Memory B cell (primary cell): ENCODE data around the gene SLC24A5.

Source experiments
- ATAC-seq: fragments of 150-1000 bp; cut with Tn5 transposase; 2 replicates; pipeline ENCODE4 v1.10.0; 2021; ENCODE audit warnings: low read depth, mild to moderate bottlenecking, moderate library complexity
- DNase-seq, 2 donors: peaks; one replicate each; pipeline ENCODE4 v3.0.0; 2022; ENCODE audit warnings: low spot score in 2 of 2
- H3K27ac Mint-ChIP-seq: one replicate; pipeline ENCODE4 v1.8.0; 2022; ENCODE audit warnings: mild to moderate bottlenecking, moderate library complexity, mixed read lengths
- H3K27me3 Mint-ChIP-seq: one replicate; pipeline ENCODE4 v1.8.0; 2022; ENCODE audit warnings: mixed read lengths
- H3K36me3 Mint-ChIP-seq: one replicate; pipeline ENCODE4 v1.8.0; 2022; ENCODE audit warnings: mild to moderate bottlenecking, mixed read lengths
- H3K4me1 Mint-ChIP-seq: one replicate; pipeline ENCODE4 v1.8.0; 2022; ENCODE audit warnings: mixed read lengths
- H3K4me3 Mint-ChIP-seq: one replicate; pipeline ENCODE4 v1.8.0; 2022; ENCODE audit warnings: mild to moderate bottlenecking, moderate library complexity, mixed read lengths
- H3K9me3 Mint-ChIP-seq: one replicate; pipeline ENCODE4 v1.8.0; 2022; ENCODE audit warnings: mixed read lengths

Gene SLC24A5

DNA sequence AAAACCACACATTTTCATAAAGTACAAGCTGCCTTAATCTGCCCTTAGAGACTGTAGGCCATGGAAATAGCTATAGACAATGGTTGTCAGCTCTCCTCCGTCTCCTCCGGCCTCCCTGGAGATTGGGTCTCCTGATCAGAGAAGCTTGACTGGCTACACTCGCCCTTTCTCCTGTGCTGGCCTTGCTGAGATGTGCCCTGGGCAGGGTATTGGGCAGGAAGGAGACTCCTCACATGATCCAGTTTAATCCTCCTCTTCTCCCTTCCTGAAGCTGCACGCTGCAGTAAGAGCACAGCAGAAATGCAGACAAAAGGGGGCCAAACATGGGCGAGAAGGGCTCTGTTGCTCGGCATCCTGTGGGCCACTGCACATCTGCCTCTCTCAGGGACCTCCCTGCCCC is at the start of gene SLC24A5:
Gene SLC24A5 (plus strand): TSS at position 246 of the 400 bp plus-strand sequence. CDS start 55 bp downstream, at position 301.
- no peak within 1 kb of the TSS for H3K27ac Mint-ChIP-seq
- H3K9me3 Mint-ChIP-seq, result peaks cover 3% of the 10 kb centered on the region
- no peak within 1 kb of the TSS for H3K4me3 Mint-ChIP-seq
- H3K27me3 Mint-ChIP-seq, result no peaks in the 10 kb centered on the region
- DNase-seq, result no peak
- no peaks in the 10 kb centered on the region for H3K4me1 Mint-ChIP-seq
- H3K36me3 Mint-ChIP-seq, result no peaks in the 10 kb centered on the region
- ATAC-seq, result no peak

DNA sequence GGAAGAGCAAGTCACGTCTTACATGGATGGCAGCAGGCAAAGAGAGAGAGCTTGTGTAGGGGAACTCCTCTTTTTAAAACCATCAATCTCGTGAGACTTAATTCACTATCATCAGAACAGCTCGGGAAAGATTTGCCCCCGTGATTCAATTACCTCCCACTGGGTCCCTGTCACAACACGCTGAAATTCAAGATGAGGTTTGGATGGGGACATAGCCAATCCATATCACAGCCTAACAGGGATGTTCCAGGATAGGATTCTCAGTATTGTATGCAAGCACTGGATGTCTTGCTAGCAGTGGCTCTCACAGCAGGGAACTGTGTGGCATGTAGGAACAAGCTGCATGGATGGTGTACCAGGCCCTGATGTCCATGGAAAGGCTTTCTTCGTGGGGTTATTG is 47.8 kb upstream of the SLC24A5 start:
- no peaks in the 10 kb centered on the region for H3K36me3 Mint-ChIP-seq
- no peak overlapping the region for H3K4me3 Mint-ChIP-seq
- no peak overlapping the region for H3K27ac Mint-ChIP-seq
- peaks cover 1% of the 10 kb centered on the region for H3K9me3 Mint-ChIP-seq
- no peaks in the 10 kb centered on the region for H3K4me1 Mint-ChIP-seq
- ATAC-seq, result no peak
- H3K27me3 Mint-ChIP-seq, result peaks cover 11% of the 10 kb centered on the region
- DNase-seq, result no peak

DNA sequence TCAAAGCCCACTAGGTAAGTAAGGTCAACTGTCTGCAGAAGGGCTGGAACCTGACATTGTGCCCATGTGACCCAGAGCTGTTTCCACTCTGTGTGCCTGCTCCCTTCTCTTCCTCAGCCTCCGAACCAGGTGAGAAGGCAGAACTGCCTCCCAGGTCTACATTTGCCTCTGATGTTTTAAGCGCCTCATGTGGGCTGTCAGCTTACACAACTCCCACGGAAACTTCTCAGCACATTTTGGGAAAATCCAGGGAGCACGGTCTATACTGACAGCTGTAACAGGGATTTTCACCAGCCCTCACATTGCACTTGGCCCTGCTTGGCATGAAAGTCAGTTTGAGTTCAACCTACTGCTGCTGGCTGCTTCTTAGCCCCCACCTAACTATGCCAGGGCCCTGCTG is 46.9 kb upstream of the SLC24A5 start:
- Mint-ChIP-seq H3K36me3 (no peaks in the 10 kb centered on the region), H3K9me3 (peaks cover 1% of the 10 kb centered on the region), H3K4me3 (no peak overlapping the region), H3K27me3 (peaks cover 11% of the 10 kb centered on the region), H3K4me1 (no peaks in the 10 kb centered on the region), H3K27ac (no peak overlapping the region)
- ATAC-seq (no peak), DNase-seq (no peak)

DNA sequence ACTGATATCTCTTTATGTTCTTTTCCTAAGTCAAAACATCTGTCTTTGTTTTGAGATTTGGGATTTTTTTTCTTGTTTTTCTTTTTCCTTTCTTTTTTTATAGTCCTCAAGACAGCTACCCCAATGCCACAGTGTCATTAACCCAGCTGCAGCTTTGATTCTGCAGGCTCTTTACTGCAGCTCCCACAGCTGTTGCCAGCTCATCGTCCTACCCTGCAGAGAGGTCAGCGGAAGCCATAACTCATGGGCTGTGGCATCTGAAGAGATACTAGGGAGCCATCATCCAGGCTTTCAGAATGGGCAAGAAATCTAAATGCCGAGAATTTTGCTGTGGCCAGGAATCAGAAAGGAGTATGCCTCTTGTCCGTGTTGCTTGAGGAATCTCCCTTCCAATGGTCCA is 44.3 kb upstream of the SLC24A5 start:
- no peaks in the 10 kb centered on the region for H3K4me1 Mint-ChIP-seq
- no peak overlapping the region for H3K27ac Mint-ChIP-seq
- ATAC-seq, result no peak
- no peaks in the 10 kb centered on the region for H3K36me3 Mint-ChIP-seq
- H3K27me3 Mint-ChIP-seq, result peaks cover 12% of the 10 kb centered on the region
- no peak overlapping the region for H3K4me3 Mint-ChIP-seq
- peaks cover 1% of the 10 kb centered on the region for H3K9me3 Mint-ChIP-seq
- DNase-seq, result no peak

DNA sequence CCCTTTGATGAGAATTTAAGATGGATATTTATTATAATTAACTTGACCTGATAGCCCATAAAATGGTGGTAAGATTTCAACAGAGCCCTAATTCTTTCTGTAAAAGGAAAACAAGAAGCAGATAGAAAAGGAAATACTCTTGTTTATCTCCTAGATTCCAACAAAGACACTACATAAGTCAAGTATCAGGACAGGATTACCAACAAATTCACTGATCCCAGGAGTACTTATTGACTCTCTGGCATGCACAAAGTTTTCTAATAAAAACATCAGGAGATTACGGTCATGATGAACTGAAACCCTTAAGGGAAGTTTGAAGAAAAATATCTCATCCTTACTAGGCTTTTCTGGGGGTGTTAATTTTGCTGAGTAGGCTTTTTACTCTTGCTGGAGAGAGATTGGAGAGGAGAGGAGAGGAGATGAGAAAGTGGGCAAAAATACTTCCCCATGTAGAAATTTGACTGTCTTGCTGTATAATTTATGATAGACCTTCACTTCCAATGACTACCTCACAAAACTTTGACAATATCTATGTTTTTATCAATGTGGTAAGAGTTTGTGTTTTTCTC is 43.1 kb upstream of the SLC24A5 start:
- peaks cover 1% of the 10 kb centered on the region for H3K9me3 Mint-ChIP-seq
- peaks cover 12% of the 10 kb centered on the region for H3K27me3 Mint-ChIP-seq
- no peak overlapping the region for H3K4me3 Mint-ChIP-seq
- no peak overlapping the region for H3K27ac Mint-ChIP-seq
- no peaks in the 10 kb centered on the region for H3K4me1 Mint-ChIP-seq
- H3K36me3 Mint-ChIP-seq, result no peaks in the 10 kb centered on the region
- no peak for DNase-seq
- ATAC-seq, result no peak

DNA sequence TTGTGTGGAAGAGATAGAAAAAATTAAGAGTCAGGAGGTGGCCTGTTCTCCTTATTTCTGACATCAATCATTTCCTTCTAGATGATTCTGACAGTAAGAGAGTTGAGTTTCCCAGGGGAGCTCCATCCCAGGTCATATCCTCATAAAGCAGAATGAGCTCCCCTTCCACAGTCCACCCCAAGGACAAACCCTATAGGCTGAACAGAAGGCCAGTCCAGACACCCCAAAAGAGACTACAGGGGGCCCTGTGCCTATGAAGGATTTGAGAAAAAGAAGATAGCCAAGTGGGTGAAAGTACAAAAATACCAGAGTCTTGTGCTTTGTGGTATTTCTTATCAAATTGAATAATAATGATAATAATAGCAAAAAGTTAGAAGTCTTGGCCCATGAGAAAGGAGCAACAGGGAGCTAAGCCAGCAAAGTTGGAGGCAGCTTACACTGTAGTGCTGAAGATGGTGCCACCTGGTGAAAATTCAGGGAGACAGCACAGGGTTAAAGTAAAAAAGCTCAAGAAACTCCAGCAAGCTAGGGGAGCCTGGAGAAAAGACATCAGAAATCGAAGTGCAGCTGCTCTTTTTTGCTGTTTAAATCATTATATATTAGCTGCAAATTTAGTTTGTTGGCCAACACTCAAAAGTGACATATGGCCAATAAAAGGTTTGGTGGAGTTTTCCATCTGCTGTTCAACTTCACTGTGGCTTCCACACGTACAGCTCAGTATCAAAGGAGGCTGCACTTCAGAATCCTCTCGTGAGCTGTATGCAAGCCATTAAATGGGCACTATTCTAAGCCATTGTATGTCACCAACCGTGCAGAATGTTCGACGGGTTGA is 35.8 kb upstream of the SLC24A5 start:
- no peaks in the 10 kb centered on the region for H3K36me3 Mint-ChIP-seq
- peaks cover 4% of the 10 kb centered on the region for H3K27me3 Mint-ChIP-seq
- ATAC-seq (no peak), DNase-seq (no peak)
- H3K9me3 Mint-ChIP-seq, result no peaks in the 10 kb centered on the region
- H3K27ac Mint-ChIP-seq, result no peak overlapping the region
- no peaks in the 10 kb centered on the region for H3K4me1 Mint-ChIP-seq
- H3K4me3 Mint-ChIP-seq, result no peak overlapping the region

DNA sequence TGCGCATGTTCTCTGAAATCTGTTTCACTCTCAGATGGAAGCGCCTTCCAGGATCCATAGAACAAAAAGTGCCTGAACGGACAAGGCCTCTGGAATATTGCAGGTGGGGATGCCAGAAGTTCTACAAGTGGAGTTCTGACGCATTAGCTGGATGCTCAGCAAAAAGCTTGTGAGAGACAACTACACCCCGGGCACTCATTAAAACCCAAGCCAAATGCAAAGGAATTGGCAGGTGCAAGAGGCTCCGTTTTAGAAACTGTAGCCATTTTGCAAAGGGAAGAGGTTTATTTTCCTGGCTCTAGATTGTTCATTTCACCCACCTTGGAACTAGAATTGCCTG is 35.2 kb upstream of the SLC24A5 start:
- Mint-ChIP-seq H3K4me3 (no peak overlapping the region), H3K27ac (no peak overlapping the region), H3K27me3 (peaks cover 2% of the 10 kb centered on the region), H3K4me1 (no peaks in the 10 kb centered on the region), H3K9me3 (no peaks in the 10 kb centered on the region), H3K36me3 (no peaks in the 10 kb centered on the region)
- DNase-seq (no peak), ATAC-seq (no peak)

DNA sequence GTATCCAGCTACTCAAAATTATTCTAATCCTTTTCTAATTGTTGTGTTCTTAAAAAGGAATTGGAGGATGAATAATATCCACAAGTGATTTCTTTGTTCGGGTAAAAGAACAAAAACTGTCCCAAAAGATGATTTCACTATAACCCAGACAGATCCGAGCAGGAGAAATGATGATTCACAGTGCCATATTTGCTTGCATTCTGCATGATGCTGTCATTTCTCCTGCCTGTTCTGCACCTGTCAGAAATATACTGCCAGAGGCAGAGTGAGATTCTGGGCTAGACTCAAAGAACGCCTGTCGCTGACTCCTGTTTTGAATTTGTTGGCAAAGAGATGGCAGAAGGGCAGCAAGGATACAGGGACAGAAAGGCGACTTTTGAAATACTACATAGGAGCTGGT is 34.7 kb upstream of the SLC24A5 start:
- no peak for DNase-seq
- Mint-ChIP-seq H3K4me1 (no peaks in the 10 kb centered on the region), H3K27ac (no peak overlapping the region), H3K27me3 (peaks cover 2% of the 10 kb centered on the region), H3K9me3 (no peaks in the 10 kb centered on the region), H3K4me3 (no peak overlapping the region), H3K36me3 (no peaks in the 10 kb centered on the region)
- no peak for ATAC-seq

DNA sequence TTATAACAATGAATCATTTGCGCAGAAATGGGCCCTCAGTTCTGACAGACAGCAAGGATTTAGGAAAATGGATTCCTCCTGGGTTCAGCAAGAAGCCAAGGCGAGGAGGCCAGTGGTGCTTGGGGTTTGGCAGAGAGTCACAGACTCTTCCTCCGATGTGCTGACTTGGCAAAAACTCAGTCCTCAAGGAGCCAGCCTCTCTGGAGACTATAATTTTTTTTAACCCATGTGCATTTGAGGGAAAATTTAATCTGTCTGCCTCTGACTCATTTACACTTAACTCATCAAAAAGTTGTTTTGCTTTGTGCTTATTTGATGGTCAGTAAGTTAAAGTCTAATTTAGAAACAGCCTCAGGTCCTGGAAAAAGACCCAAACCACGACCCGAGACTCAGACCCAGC is 34.2 kb upstream of the SLC24A5 start:
- Mint-ChIP-seq H3K4me3 (no peak overlapping the region), H3K4me1 (no peaks in the 10 kb centered on the region), H3K27ac (no peak overlapping the region), H3K9me3 (no peaks in the 10 kb centered on the region), H3K36me3 (no peaks in the 10 kb centered on the region), H3K27me3 (peaks cover 2% of the 10 kb centered on the region)
- ATAC-seq (no peak), DNase-seq (no peak)

DNA sequence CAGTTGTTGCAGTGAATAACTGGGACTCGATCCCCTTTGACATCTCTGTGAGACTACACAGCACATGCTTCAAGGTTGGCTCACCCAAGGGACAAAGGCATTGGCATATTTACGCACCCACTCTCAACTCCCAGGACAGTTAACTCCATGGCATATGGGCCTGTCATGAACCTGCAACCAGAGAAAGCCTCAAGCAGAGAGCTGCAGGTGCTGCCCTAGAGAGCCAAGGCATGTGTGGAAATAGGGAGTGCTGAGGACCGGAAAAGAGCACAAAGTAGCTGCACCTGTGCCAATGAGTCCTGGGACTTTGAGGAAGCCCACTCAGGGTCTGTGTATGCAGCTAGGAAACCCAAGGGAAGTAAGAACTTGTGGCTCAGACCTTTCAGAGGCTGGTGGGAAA is 32.9 kb upstream of the SLC24A5 start:
- Mint-ChIP-seq H3K27ac (no peak overlapping the region), H3K27me3 (peaks cover 2% of the 10 kb centered on the region), H3K9me3 (no peaks in the 10 kb centered on the region), H3K4me1 (no peaks in the 10 kb centered on the region), H3K4me3 (no peak overlapping the region), H3K36me3 (no peaks in the 10 kb centered on the region)
- DNase-seq, result no peak
- no peak for ATAC-seq

DNA sequence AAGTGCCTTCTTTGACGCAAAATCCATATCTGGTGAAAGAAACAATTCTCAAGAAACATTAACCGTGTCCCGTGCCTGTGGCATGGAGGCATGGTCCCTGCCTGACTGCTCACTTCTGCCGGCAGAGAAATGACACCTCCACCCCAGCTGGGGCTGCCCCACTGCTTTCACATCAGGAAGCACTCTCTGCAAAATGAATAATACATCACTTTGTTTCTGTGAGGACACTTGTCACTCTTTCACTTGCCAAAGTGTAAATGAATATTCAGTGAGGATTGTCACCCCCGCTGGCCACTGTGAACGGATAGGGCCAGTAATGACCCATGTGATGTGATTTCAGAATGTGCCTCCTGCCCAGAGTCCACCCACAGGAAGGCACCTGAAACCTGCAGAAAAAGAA is 31.1 kb upstream of the SLC24A5 start:
- Mint-ChIP-seq H3K27me3 (peaks cover 5% of the 10 kb centered on the region), H3K4me3 (no peak overlapping the region), H3K4me1 (no peaks in the 10 kb centered on the region), H3K9me3 (no peaks in the 10 kb centered on the region), H3K36me3 (no peaks in the 10 kb centered on the region), H3K27ac (no peak overlapping the region)
- no peak for ATAC-seq
- DNase-seq, result no peak

DNA sequence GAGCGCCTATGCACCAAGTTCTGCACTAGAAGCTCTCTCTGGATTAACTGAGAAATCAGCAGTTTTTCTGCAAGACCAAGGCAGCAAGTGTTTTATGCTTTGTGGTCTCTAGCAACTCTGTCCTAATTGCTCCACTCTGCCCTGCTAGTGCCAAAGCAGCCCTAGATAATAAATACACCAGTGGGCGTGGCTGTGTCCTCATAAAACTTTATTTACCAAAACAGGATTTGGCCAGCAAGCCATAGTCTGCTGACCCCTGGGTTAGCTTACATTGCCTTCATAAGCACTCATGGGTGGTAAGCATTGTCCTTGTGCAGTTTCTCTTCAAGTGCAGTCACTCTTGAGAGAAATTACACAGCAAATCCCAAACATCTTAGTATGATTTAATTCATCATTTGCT is 30.7 kb upstream of the SLC24A5 start:
- ATAC-seq (no peak), DNase-seq (no peak)
- no peak overlapping the region for H3K4me3 Mint-ChIP-seq
- peaks cover 5% of the 10 kb centered on the region for H3K27me3 Mint-ChIP-seq
- H3K4me1 Mint-ChIP-seq, result no peaks in the 10 kb centered on the region
- H3K27ac Mint-ChIP-seq, result no peak overlapping the region
- no peaks in the 10 kb centered on the region for H3K9me3 Mint-ChIP-seq
- no peaks in the 10 kb centered on the region for H3K36me3 Mint-ChIP-seq

DNA sequence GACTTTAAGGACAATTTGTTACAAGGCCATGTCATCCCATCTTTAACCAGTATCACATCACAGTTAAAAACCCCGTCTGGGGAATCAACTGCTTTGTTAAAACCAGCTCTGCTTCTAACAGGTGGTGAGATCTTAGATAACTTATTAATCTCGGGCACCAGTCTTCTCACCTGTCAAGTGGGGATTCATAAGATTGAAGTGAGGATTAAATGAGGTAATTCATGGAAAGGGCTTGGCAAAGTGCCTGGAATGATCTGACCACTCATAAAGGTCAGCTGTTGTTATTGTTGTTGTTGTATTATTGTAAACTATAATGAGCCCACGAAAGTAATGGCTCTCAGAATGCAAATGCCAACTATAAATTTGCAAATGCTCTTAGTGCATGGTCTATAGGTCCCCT is 30.1 kb upstream of the SLC24A5 start:
- ATAC-seq (no peak), DNase-seq (no peak)
- Mint-ChIP-seq H3K4me1 (no peaks in the 10 kb centered on the region), H3K27me3 (peaks cover 5% of the 10 kb centered on the region), H3K27ac (no peak overlapping the region), H3K9me3 (no peaks in the 10 kb centered on the region), H3K4me3 (no peak overlapping the region), H3K36me3 (no peaks in the 10 kb centered on the region)

DNA sequence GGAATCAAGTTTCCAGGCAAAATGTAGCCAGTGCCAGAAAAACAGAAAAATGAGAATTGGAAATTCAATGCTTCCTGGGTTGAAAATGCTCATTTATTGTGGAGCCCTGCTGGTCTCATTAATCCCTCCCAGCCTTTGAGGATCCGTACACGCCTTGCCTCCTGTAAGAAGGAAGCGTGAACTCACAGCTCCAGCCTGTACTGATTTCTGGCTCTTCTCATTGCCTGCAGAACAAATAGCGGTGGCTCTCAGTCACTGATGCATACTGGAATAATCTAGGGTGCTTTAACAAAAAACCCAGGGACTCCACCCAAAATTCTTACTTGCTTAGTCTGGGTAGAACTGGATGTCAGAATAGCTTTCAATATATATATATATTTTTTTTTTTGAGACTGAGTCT is 29.3 kb upstream of the SLC24A5 start:
- ATAC-seq (no peak), DNase-seq (no peak)
- Mint-ChIP-seq H3K4me1 (no peaks in the 10 kb centered on the region), H3K36me3 (no peaks in the 10 kb centered on the region), H3K27ac (no peak overlapping the region), H3K4me3 (no peak overlapping the region), H3K27me3 (peaks cover 10% of the 10 kb centered on the region), H3K9me3 (no peaks in the 10 kb centered on the region)

DNA sequence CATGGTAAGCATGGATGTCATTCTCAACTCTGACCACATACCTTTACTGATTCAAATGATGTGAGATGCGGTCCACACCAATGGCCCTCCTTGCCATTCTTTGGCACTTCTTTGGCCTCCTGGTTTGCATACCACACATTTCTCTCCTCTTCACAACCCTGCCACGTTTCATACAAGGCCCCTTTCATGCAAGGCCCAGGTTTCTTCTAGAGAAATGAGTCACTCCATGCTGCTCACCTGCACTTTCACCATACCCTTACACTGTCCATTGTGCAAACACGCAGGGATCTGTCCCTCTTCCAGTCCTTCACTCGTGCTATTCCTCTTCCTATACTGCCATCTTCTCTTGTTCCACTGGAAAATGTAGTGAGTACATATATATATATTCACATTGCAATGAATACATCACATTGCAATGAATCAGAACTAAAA is 24.4 kb upstream of the SLC24A5 start:
- Mint-ChIP-seq H3K9me3 (no peaks in the 10 kb centered on the region), H3K4me3 (no peak overlapping the region), H3K36me3 (no peaks in the 10 kb centered on the region), H3K27ac (no peak overlapping the region), H3K27me3 (peaks cover 11% of the 10 kb centered on the region), H3K4me1 (no peaks in the 10 kb centered on the region)
- DNase-seq, result no peak
- ATAC-seq, result no peak
